ENCODE data around the gene KRTAP12-2. TPM values are rescaled to one million over a fixed set of nuclear protein-coding genes. Genes with fewer than 3 reads are reported as not detected.
"Not testable (repeated sequence)": the region's sequence is repeated elsewhere in the genome, so short reads cannot be mapped to it uniquely, and the experiment has no call there.

KRTAP12-2 gene
- total RNA-seq, 1 experiment from 2014 or later = 1.8 TPM

- no peaks in the 10 kb centered on the region for H3K27me3 ChIP-seq (replicated peaks; ENCODE audit: insufficient read depth, low read depth, low read length, poor library complexity)
- no peak overlapping the region for H3K4me3 ChIP-seq (ENCODE audit: low read depth, low read length, poor library complexity, severe bottlenecking)
- ChIA-PET POLR2A (ENCODE audit: low non-redundant PET) (no interaction called here), CTCF (no interaction called here)
- BruUV-seq (replicated peaks) = no TSS peak
- H3K27ac ChIP-seq (ENCODE audit: low read depth, low read length, poor library complexity, severe bottlenecking) = peak overlapping the region; percentile 15
- intact Hi-C loops (cut with micrococcal nuclease; ENCODE audit: unreplicated experiment) = no loop called here
- TF ChIP-seq, protein P1, sequence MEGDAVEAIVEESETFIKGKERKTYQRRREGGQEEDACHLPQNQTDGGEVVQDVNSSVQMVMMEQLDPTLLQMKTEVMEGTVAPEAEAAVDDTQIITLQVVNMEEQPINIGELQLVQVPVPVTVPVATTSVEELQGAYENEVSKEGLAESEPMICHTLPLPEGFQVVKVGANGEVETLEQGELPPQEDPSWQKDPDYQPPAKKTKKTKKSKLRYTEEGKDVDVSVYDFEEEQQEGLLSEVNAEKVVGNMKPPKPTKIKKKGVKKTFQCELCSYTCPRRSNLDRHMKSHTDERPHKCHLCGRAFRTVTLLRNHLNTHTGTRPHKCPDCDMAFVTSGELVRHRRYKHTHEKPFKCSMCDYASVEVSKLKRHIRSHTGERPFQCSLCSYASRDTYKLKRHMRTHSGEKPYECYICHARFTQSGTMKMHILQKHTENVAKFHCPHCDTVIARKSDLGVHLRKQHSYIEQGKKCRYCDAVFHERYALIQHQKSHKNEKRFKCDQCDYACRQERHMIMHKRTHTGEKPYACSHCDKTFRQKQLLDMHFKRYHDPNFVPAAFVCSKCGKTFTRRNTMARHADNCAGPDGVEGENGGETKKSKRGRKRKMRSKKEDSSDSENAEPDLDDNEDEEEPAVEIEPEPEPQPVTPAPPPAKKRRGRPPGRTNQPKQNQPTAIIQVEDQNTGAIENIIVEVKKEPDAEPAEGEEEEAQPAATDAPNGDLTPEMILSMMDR (conservative IDR thresholded peaks at IDR 0.05; ENCODE audit: low read depth, low read length) = no peak
- no peak for TF ChIP-seq EZH2 (IDR thresholded peaks at IDR 0.05; ENCODE audit: borderline replicate concordance, low read depth, low read length, poor library complexity, severe bottlenecking)
- no peak for DNase-seq (ENCODE audit: low spot score)
- peaks cover 4% of the 10 kb centered on the region for H3K4me1 ChIP-seq (ENCODE audit: insufficient read depth, low read length, poor library complexity, severe bottlenecking)
- no peaks in the 10 kb centered on the region for H3K36me3 ChIP-seq (ENCODE audit: insufficient read depth, low read length, poor library complexity, severe bottlenecking)
- H3K9me3 ChIP-seq (ENCODE audit: low read depth, low read length, poor library complexity, severe bottlenecking) = peaks cover under 1% of the 10 kb centered on the region
These were observed 20.3 kb upstream of the KRTAP12-2 start for GRCh38 chr21:44686843-44687561.

GRCh38 chr21:44686000-44686781, 19.5 kb upstream of the KRTAP12-2 start:
- no peaks in the 10 kb centered on the region for H3K36me3 ChIP-seq (ENCODE audit: insufficient read depth, low read length, poor library complexity, severe bottlenecking)
- BruUV-seq (replicated peaks) = no TSS peak
- no peaks in the 10 kb centered on the region for H3K4me1 ChIP-seq (ENCODE audit: insufficient read depth, low read length, poor library complexity, severe bottlenecking)
- no peak overlapping the region for H3K4me3 ChIP-seq (ENCODE audit: low read depth, low read length, poor library complexity, severe bottlenecking)
- intact Hi-C loops (cut with micrococcal nuclease; ENCODE audit: unreplicated experiment) = no loop called here
- ChIA-PET CTCF (no interaction called here), POLR2A (ENCODE audit: low non-redundant PET) (no interaction called here)
- no peaks in the 10 kb centered on the region for H3K27me3 ChIP-seq (replicated peaks; ENCODE audit: insufficient read depth, low read depth, low read length, poor library complexity)
- TF ChIP-seq EZH2 (IDR thresholded peaks at IDR 0.05; ENCODE audit: borderline replicate concordance, low read depth, low read length, poor library complexity, severe bottlenecking) = no peak
- TF ChIP-seq, protein P1 (conservative IDR thresholded peaks at IDR 0.05; ENCODE audit: low read depth, low read length) = no peak
- H3K27ac ChIP-seq (ENCODE audit: low read depth, low read length, poor library complexity, severe bottlenecking) = peak overlapping the region; percentile 15
- H3K9me3 ChIP-seq (ENCODE audit: low read depth, low read length, poor library complexity, severe bottlenecking) = no peaks in the 10 kb centered on the region
- peak; percentile 35 for DNase-seq (ENCODE audit: low spot score)

GRCh38 chr21:44685050-44685449, 18.3 kb upstream of the KRTAP12-2 start:
- CTCF ChIA-PET; H3K27me3 ChIP-seq (replicated peaks; ENCODE audit: insufficient read depth, low read depth, low read length, poor library complexity); H3K27ac ChIP-seq (ENCODE audit: low read depth, low read length, poor library complexity, severe bottlenecking); intact Hi-C loops (cut with micrococcal nuclease; ENCODE audit: unreplicated experiment); H3K36me3 ChIP-seq (ENCODE audit: insufficient read depth, low read length, poor library complexity, severe bottlenecking); BruUV-seq (replicated peaks); H3K9me3 ChIP-seq (ENCODE audit: low read depth, low read length, poor library complexity, severe bottlenecking); H3K4me3 ChIP-seq (ENCODE audit: low read depth, low read length, poor library complexity, severe bottlenecking); POLR2A ChIA-PET (ENCODE audit: low non-redundant PET); DNase-seq (ENCODE audit: low spot score); H3K4me1 ChIP-seq (ENCODE audit: insufficient read depth, low read length, poor library complexity, severe bottlenecking): not testable (repeated sequence)

Data from A673 (cell line).